NCI-H1436 (cell line): ENCODE results near the gene PECR.

Experiments
- DNase-seq: peaks from one replicate; lab custom pipeline; 2025; lab: John Stamatoyannopoulos, UW

The PECR gene

DNA sequence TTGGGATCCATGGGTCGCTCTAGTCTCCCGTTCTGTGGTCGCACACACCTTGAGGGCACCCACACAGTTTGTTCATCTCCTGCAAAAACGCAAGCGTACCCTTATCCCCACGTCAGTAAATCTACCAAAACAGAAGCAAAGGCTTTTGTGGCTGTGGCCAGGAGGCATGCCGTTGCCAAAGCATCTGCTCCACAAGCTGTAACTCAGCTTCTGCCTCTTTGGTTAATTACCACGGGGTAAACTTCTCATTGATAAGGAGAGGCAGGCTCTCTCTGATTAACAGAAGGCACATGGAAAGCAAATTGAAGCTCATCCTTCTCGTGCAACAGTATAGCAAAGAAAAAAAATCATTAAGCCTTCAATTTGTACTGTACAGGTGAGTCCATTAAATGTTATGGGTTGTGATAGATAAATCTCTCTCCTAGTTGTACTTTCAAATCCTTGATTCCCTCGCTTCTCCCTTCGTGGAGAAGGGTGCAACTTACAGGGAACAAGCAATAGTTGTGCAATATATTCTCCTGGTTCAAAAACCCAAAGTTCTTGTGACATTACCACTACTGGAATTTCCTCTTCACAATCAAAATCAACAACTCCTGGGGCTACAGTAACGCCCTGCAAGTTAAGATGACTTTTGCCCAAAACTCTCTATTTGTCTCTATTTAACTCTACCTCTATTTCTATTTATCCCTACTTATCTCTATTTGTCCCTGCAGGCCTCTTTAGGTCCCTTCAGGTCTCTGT, 10.3 kb downstream of the PECR start:
- DNase-seq: no peak

GRCh38 chr2:216070195-216070594, 11.4 kb downstream of the PECR start:
- DNase-seq: no peak

DNA sequence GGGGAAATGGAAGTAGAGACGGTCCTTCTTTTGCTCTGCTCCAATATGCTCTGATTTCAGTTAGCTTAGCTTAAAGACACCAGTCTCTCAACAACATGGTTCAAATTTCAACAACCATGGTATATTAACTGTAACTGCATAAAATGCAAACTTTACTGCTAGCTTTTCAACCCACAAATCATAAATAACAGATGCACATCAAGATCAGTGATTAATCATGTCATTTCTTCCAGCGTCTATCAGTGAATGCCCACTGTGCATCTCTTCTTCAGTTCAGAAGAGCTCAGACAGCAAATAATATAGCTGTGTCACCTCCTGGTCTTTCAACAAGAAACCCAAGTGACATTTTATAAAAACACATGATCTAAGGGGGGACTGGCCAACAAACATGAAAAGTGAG, 12.6 kb downstream of the PECR start:
- no peak for DNase-seq

- DNase-seq: no peak
Measured at GRCh38 chr2:216066230-216066629, 15.4 kb downstream of the PECR start.

DNA sequence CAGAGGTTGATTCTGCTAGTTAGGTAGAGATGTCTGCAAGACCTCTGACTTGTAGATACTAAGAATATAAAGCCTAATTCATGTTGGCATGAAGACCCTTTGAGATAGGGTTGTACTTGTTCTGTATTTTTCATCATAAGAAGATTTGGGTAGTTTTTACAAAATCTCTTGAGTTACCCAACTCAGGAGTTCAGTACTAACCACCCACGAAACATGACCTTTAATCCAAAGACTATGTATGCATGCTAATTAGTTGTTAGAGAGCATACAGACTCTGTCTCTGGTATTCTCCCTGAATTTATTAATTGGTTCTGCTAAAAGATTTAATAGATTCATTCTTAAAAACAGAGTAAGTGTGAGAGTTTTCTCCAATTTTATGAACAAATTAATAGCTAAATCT, 16.9 kb downstream of the PECR start:
- DNase-seq: no peak

DNA sequence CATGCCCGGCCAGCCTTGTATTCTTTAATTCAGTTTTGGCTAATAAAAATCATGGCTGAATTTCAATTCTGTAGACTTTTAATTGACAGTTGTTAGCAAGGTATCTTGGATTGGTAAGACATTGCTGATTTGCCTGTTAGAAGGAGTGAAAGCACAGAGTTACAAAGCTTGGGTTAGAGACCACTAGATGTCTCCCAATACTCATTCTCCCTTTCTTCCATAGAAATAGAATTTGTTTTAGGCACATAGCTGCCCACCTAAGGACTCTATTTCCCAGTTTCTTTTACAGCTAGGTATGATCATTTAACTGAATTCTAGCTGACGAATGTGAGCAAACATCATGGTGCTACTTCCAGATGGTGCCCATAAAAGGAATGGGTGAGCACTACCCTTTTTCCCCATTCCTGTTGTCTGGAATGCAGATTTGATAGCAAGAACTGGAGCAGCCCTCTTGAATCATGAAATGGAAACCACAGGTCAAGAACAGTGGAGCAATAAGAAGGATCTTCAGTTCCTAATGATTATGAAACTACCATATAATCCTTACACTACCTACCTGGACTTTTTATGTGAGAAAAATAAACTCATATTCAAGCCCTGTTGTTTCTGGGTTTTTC, 17.5 kb downstream of the PECR start:
- DNase-seq: no peak

GRCh38 chr2:216059233-216059834, 22.3 kb downstream of the PECR start:
- DNase-seq: no peak

DNA sequence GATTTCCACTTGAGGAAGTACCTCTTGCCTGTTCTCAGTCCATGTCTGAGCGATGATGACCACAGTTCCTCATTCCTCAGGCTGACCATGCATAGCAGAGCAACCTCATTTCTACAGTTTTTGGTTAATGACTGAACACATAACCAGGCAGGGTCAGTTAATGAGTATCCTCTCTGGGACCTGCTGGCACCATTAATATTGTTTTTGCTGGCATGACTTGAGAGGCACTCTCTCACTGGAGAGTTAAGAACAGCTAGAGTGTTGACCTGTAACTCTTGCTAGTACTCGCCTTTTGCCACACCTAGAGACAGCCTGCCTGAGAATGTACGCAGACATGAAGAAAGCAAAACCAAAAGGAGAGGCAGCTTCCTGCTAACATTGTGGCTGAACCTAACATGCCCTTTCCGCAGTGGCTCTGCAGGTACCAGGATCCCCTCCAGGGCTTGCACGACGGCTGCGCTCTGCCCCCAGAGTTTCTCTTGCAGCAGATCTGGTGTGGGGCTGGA, 23.9 kb downstream of the PECR start:
- DNase-seq: no peak

DNA sequence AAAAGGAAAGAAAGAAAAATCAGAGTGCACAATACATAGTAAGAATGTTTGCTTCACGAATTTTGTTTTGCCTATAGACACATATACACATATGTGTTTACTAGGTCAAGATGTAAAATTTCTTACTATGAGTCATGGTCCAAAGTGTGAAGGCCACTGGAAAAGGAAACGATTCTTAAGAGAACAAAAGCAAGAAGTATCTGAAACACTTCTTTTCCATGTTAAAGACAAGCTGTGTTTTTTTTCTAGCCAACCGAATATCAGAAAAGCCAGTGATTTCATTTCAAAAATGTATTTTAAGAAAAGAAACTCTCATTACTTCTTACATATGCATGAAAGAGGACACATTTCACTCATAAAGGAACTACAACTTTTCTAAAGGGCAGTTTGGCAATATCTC, 24.9 kb downstream of the PECR start:
- DNase-seq: no peak

GRCh38 chr2:216055680-216056079, 25.9 kb downstream of the PECR start:
- DNase-seq: no peak

DNA sequence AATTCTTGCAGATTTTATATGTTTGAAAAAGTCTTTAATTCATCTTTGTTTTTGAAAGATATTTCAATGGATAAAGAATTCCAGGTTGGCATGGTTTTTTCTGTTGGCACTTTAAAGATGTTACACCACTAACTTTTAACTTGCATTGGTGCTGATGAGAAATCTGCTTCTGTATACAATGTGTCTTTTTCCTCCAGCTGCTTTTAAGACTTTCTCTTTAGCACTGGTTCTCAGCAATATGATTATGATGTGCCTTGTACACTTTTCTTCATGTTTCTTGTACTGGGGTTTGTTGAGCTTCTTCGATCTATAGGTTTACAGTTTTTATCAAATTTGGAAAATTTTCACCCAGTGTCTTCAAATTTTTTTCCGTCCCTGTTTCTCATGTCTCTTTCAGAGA, 29.2 kb downstream of the PECR start:
- DNase-seq: no peak

GRCh38 chr2:216051350-216051749, 30.3 kb downstream of the PECR start:
- no peak for DNase-seq

DNA sequence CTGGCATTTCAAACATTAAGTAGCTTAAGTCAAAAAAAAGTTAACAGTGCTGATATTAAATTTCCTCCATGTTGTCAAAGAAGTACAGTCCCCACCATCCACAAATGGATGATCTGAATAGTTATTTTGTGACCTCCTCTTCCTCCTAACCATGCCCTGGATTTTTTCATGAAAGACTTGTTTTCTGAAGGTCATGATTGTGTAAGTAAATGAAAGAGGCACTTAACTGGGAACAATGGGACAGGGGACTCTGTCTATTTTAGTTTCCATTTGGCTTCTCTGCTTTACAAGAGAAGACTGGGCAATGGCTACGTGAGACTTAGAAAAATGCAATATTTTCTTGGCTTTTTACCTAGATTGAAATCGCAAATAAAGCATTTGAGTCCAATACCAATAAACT, 32.2 kb downstream of the PECR start:
- no peak for DNase-seq

DNA sequence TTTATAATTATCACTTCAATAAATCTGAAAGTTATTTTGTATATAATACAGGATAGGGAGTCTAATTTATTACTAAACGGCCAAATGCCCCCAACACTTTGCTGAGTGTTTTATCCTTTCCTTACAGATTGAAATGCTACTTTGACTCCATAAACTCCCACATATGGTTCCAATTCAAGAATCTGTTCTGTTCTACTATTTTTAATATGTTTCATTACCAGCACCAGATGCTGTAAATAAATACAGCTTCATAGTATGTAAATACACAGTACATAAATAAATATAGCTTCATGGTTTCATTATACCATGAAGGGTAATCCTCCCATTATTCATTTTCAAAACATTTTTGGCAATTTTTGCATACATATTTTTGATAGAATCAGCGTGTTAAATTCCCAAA, 34.2 kb downstream of the PECR start:
- DNase-seq: no peak

DNA sequence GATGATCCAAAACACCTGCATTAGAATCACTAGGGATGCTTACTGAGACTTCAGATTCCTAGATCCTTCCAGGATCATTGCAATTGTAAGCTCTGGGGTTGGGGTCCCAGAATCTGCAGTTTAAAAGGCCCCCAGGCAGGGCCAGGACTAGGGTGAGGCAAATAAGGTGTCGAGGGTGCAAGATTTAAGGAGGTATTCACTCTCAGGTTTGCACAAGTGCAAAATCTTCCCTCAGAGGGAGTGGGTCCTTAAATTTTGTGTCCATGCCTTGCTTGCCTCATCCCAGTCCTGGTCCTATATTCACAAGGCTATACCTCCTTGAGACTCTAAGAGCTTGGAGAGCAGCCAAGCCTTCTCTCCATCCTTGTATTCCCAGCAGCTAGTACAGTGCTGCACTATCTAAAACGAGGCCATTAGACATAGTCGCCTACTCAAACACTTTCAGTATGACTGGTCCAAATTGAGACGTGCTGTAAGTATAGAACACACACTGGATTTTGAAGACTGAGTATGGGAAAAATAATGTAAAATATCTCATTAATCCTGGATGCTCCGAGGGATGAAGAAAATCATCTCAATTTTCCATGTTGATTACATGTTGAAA, 36.6 kb downstream of the PECR start:
- no peak for DNase-seq

DNA sequence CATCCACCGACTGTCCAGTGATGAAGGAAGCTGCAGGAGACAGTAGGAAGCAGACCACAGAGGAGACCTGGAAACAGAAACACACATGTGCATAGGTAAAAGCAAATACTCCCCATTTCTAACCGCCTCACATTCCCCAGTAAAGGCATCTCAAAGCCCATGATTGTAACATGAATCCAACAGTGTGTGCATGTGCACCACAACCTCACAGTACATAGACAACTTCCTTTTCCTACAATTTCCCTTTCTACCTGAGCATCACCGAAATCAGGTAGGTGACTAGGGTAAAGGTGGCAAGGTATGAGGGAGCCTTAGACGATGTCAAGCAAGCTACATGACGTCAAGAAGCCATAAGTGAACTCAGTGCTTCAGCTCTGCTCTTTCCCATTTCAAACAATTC, 37.7 kb downstream of the PECR start:
- no peak for DNase-seq

DNA sequence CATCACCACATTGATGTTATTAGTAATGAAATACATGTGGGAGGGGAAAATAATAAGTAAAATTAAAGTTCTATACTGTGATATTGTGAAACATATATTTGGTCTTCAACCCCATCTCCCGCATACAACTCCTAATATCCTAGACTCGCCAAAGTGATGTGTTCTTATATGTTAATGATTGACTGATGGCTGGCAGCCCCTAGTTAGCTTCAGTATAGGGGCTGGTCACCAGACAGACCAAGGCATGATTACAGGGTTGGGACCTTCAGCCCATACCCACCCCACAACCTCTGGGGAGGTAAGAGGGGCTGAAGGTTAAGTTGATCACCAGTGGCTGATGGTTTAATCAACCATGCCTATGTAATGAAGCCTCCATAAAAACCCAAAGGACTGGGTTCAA, 40.2 kb downstream of the PECR start:
- no peak for DNase-seq

- no peak for DNase-seq
Measured at GRCh38 chr2:216039918-216040317, 41.7 kb downstream of the PECR start.

- DNase-seq: peak; percentile 33
Measured at GRCh38 chr2:216034065-216034464, 47.5 kb downstream of the PECR start.

- no peak for DNase-seq
Measured at GRCh38 chr2:216033403-216033802, 48.2 kb downstream of the PECR start.

DNA sequence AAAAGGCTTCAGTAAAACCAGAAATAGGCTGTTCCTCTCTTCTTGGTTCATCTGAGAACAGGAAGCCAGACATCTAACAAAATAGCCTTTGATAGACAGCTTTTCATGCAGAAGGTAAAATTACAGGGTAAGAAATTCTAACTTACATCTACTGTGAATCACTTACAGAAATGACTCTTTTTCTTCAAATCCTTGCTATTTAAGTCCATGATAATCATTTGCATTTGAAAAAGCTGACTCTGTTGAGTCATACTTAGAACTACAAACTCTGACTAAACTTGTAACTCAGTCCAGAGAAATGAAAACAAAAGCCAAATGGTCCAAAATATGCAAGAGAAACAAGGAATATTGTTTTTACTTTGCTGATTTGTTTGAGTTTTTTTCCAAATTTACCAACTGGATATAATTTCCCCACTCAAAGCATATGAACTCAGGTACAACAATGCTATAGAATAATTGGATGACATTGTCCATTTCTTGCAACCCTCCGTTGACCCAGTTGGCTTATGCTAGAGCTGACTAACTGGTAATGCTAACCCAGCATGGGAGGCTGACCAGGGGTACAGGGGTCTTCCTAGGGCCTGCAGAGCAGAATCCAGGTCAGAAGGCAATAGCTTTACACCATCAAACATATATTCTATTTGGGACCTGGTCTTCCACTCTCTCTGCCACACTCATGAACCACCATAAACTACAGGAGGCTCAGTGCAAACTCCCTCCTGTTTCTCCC, 49.5 kb downstream of the PECR start:
- no peak for DNase-seq

- DNase-seq: no peak
Measured at GRCh38 chr2:216030216-216030615, 51.4 kb downstream of the PECR start.
